Measurements from ENCODE around the gene STT3B.
A peak's percentile ranks its signal among the peaks of the same experiment; 100 is the strongest.

The STT3B gene

GRCh38 chr3:31550452-31551251 is 17.9 kb downstream of the STT3B start:
- H3K36me3 Mint-ChIP-seq (ENCODE audit: low read depth) = peaks cover 21% of the 10 kb centered on the region

DNA sequence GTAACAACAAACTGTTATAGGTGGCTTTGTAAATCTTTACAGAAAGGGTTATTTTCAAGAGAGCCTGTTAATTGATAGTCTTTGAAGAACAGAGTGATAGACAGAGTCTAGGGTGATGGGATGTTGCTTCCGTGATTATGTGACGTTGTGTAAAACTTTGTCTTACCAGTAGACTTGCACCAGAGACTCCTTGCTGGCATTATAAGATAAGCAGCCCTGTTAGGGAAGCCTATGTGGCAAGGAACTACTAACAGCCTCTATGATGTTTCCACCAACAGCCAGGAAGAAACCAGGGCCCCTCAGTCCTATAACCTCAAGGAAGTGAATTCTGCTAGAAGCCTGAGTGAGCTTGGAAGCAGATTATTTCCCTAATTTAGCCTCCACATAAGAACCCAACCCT is 18.9 kb downstream of the STT3B start:
- Mint-ChIP-seq H3K27ac (no peak overlapping the region), H3K4me3 (no peak overlapping the region), H3K27me3 (ENCODE audit: low read depth) (no peaks in the 10 kb centered on the region)

More at GRCh38 chr3:31550452-31551251, 17.9 kb downstream of the STT3B start:
- H3K9me3 Mint-ChIP-seq = no peaks in the 10 kb centered on the region
- H3K4me3 Mint-ChIP-seq = no peak overlapping the region
- H3K4me1 Mint-ChIP-seq (ENCODE audit: low read depth) = peaks cover 49% of the 10 kb centered on the region
- no peaks in the 10 kb centered on the region for H3K27me3 Mint-ChIP-seq (ENCODE audit: low read depth)
- H3K27ac Mint-ChIP-seq = no peak overlapping the region
- no peak for DNase-seq (ENCODE audit: low spot score)

GRCh38 chr3:31552103-31552502 is 19.4 kb downstream of the STT3B start:
- no peak for DNase-seq (ENCODE audit: low spot score)
- H3K4me3 Mint-ChIP-seq = no peak overlapping the region
- peaks cover 44% of the 10 kb centered on the region for H3K4me1 Mint-ChIP-seq (ENCODE audit: low read depth)
- H3K27ac Mint-ChIP-seq = no peak overlapping the region
- peaks cover 9% of the 10 kb centered on the region for H3K9me3 Mint-ChIP-seq
- H3K36me3 Mint-ChIP-seq (ENCODE audit: low read depth) = peaks cover 24% of the 10 kb centered on the region
- H3K27me3 Mint-ChIP-seq (ENCODE audit: low read depth) = no peaks in the 10 kb centered on the region

More for the DNA sequence above, 18.9 kb downstream of the STT3B start:
- H3K9me3 Mint-ChIP-seq = peaks cover 5% of the 10 kb centered on the region
- DNase-seq (ENCODE audit: low spot score) = no peak
- H3K36me3 Mint-ChIP-seq (ENCODE audit: low read depth) = peaks cover 23% of the 10 kb centered on the region
- peaks cover 44% of the 10 kb centered on the region for H3K4me1 Mint-ChIP-seq (ENCODE audit: low read depth)

DNA sequence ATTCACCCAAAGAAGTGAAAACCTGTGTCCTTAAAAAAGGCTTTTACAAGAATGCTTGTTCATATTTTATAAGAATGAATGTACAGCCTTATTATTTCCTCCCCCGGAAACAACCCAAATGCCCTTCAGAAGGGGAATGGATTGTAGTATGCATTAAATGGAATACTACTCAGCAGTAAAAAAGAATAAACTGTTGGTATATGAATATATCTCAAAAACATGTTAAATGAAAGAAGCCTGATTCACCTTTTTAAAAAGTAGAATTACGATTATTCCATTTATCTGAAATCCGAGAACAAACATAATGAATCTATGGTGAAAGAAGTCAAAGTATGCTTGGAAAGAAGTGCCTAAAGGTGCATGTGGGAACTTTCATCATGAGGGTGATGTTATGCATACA is 20.5 kb downstream of the STT3B start:
- H3K4me3 Mint-ChIP-seq = no peak overlapping the region
- H3K9me3 Mint-ChIP-seq = peaks cover 16% of the 10 kb centered on the region
- no peak for DNase-seq (ENCODE audit: low spot score)
- peaks cover 30% of the 10 kb centered on the region for H3K36me3 Mint-ChIP-seq (ENCODE audit: low read depth)
- H3K4me1 Mint-ChIP-seq (ENCODE audit: low read depth) = peaks cover 40% of the 10 kb centered on the region
- H3K27me3 Mint-ChIP-seq (ENCODE audit: low read depth) = no peaks in the 10 kb centered on the region
- no peak overlapping the region for H3K27ac Mint-ChIP-seq

- H3K4me1 Mint-ChIP-seq (ENCODE audit: low read depth) = peaks cover 50% of the 10 kb centered on the region
- no peak for DNase-seq (ENCODE audit: low spot score)
- peaks cover 36% of the 10 kb centered on the region for H3K9me3 Mint-ChIP-seq
- H3K27me3 Mint-ChIP-seq (ENCODE audit: low read depth) = no peaks in the 10 kb centered on the region
- H3K27ac Mint-ChIP-seq = no peak overlapping the region
- H3K36me3 Mint-ChIP-seq (ENCODE audit: low read depth) = peaks cover 49% of the 10 kb centered on the region
- no peak overlapping the region for H3K4me3 Mint-ChIP-seq
Measured at GRCh38 chr3:31555204-31555603, 22.5 kb downstream of the STT3B start.

DNA sequence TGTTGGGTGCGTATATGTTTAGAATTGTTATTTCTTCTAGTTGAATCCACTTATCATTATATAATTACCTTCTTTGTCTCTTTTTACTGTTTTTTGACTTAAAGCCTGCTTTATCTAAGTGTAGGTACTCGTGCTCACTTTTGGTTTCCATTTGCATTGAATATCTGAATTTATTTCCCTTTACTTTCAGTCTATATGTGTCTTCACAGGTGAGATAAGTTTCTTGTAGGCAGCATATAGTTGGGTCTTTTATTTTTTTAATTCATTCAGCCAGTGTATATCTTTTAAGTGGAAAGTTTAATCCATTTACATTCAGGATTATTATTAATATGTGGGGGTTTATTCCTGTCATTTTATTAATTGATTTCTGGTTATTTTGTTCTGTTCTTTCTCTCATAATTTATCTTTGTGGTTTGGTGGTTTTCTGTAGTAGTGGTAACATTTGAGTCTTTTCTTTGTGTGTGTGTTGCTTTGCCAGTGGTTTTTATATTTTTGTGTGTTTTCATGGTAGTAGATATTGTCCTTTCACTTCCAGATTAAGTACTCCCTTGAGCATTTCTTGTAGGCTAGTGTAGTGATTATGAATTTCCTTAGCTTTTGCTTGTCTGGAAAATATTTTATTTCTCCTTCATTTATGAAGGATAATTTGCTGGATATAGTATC is 27.3 kb downstream of the STT3B start:
- Mint-ChIP-seq H3K4me3 (peak overlapping the region; percentile 6), H3K9me3 (peaks cover 48% of the 10 kb centered on the region), H3K27ac (peak overlapping the region; percentile 69), H3K27me3 (ENCODE audit: low read depth) (no peaks in the 10 kb centered on the region), H3K4me1 (ENCODE audit: low read depth) (peaks cover 57% of the 10 kb centered on the region), H3K36me3 (ENCODE audit: low read depth) (peaks cover 49% of the 10 kb centered on the region)
- no peak for DNase-seq (ENCODE audit: low spot score)

- Mint-ChIP-seq H3K4me1 (ENCODE audit: low read depth) (peaks cover 63% of the 10 kb centered on the region), H3K36me3 (ENCODE audit: low read depth) (peaks cover 40% of the 10 kb centered on the region), H3K4me3 (no peak overlapping the region), H3K27ac (peak overlapping the region; percentile 0), H3K9me3 (peaks cover 41% of the 10 kb centered on the region), H3K27me3 (ENCODE audit: low read depth) (no peaks in the 10 kb centered on the region)
- DNase-seq (ENCODE audit: low spot score) = no peak
Measured at GRCh38 chr3:31561891-31562290, 29.2 kb downstream of the STT3B start.

GRCh38 chr3:31562525-31562924 is 29.8 kb downstream of the STT3B start:
- peaks cover 37% of the 10 kb centered on the region for H3K9me3 Mint-ChIP-seq
- peaks cover 36% of the 10 kb centered on the region for H3K36me3 Mint-ChIP-seq (ENCODE audit: low read depth)
- peaks cover 68% of the 10 kb centered on the region for H3K4me1 Mint-ChIP-seq (ENCODE audit: low read depth)
- H3K27ac Mint-ChIP-seq = no peak overlapping the region
- no peak for DNase-seq (ENCODE audit: low spot score)
- H3K4me3 Mint-ChIP-seq = no peak overlapping the region
- H3K27me3 Mint-ChIP-seq (ENCODE audit: low read depth) = no peaks in the 10 kb centered on the region

- H3K27me3 Mint-ChIP-seq (ENCODE audit: low read depth) = no peaks in the 10 kb centered on the region
- H3K27ac Mint-ChIP-seq = no peak overlapping the region
- H3K36me3 Mint-ChIP-seq (ENCODE audit: low read depth) = peaks cover 14% of the 10 kb centered on the region
- H3K4me3 Mint-ChIP-seq = no peak overlapping the region
- no peak for DNase-seq (ENCODE audit: low spot score)
- H3K9me3 Mint-ChIP-seq = peaks cover 12% of the 10 kb centered on the region
- peaks cover 61% of the 10 kb centered on the region for H3K4me1 Mint-ChIP-seq (ENCODE audit: low read depth)
Measured at GRCh38 chr3:31565288-31565687, 32.6 kb downstream of the STT3B start.

DNA sequence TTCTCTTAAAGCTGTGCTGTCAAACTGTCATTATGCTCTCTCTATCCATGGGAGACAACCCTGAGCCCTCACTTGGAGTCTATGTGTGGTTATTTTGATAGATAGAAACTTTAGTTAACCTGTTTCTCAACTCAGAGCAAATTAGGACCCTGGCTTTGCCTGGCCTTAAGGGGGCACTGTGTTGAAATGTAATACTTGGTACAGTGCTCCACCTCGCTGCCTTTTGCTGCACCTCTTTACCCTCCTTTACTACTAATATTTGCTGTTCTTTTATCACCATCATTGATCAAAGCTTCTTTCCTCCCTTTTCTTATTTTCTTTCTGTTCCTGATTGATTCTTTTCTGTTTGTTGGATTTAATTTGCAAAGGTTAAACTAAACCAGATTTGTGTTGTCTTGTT is 34.3 kb downstream of the STT3B start:
- DNase-seq (ENCODE audit: low spot score) = no peak
- H3K4me1 Mint-ChIP-seq (ENCODE audit: low read depth) = peaks cover 58% of the 10 kb centered on the region
- no peaks in the 10 kb centered on the region for H3K9me3 Mint-ChIP-seq
- H3K4me3 Mint-ChIP-seq = no peak overlapping the region
- H3K27ac Mint-ChIP-seq = no peak overlapping the region
- H3K36me3 Mint-ChIP-seq (ENCODE audit: low read depth) = peaks cover 6% of the 10 kb centered on the region
- H3K27me3 Mint-ChIP-seq (ENCODE audit: low read depth) = no peaks in the 10 kb centered on the region

GRCh38 chr3:31568649-31569048 is 35.9 kb downstream of the STT3B start:
- peaks cover 2% of the 10 kb centered on the region for H3K36me3 Mint-ChIP-seq (ENCODE audit: low read depth)
- peaks cover 48% of the 10 kb centered on the region for H3K4me1 Mint-ChIP-seq (ENCODE audit: low read depth)
- H3K27ac Mint-ChIP-seq = no peak overlapping the region
- H3K9me3 Mint-ChIP-seq = no peaks in the 10 kb centered on the region
- no peaks in the 10 kb centered on the region for H3K27me3 Mint-ChIP-seq (ENCODE audit: low read depth)
- no peak for DNase-seq (ENCODE audit: low spot score)
- no peak overlapping the region for H3K4me3 Mint-ChIP-seq

- H3K9me3 Mint-ChIP-seq = no peaks in the 10 kb centered on the region
- no peak overlapping the region for H3K4me3 Mint-ChIP-seq
- H3K27ac Mint-ChIP-seq = no peak overlapping the region
- H3K36me3 Mint-ChIP-seq (ENCODE audit: low read depth) = peaks cover 2% of the 10 kb centered on the region
- peaks cover 46% of the 10 kb centered on the region for H3K4me1 Mint-ChIP-seq (ENCODE audit: low read depth)
- no peaks in the 10 kb centered on the region for H3K27me3 Mint-ChIP-seq (ENCODE audit: low read depth)
- no peak for DNase-seq (ENCODE audit: low spot score)
Measured at GRCh38 chr3:31571325-31571724, 38.6 kb downstream of the STT3B start.

- no peak for DNase-seq (ENCODE audit: low spot score)
- H3K4me1 Mint-ChIP-seq (ENCODE audit: low read depth) = peaks cover 38% of the 10 kb centered on the region
- no peaks in the 10 kb centered on the region for H3K27me3 Mint-ChIP-seq (ENCODE audit: low read depth)
- no peak overlapping the region for H3K4me3 Mint-ChIP-seq
- no peak overlapping the region for H3K27ac Mint-ChIP-seq
- no peaks in the 10 kb centered on the region for H3K9me3 Mint-ChIP-seq
- H3K36me3 Mint-ChIP-seq (ENCODE audit: low read depth) = peaks cover 8% of the 10 kb centered on the region
Measured at GRCh38 chr3:31572236-31573004, 39.7 kb downstream of the STT3B start.

All from T-helper 2 cell treated with Interferon-gamma antibody and Interleukin-4, amounts not matched to agents 5 μg/mL and 100 μg/mL, for 36 hours (primary cell).